Stimulated activated CD4-positive, alpha-beta T cell treated with anti-CD3 and anti-CD28 coated beads, Interleukin-12 subunit alpha, Interleukin-12 subunit beta, amount 100 ng/mL, for 48 hours (primary cell): Measurements from ENCODE around the gene MSL1.
"Not testable (repeated sequence)": the region's sequence is repeated elsewhere in the genome, so short reads cannot be mapped to it uniquely, and the experiment has no call there.

Source experiments
- DNase-seq, 3 donors: peaks; one replicate each; pipeline ENCODE4 v3.0.0-alpha.2; 2020; ENCODE audit warnings: low read depth in 2 of 3, low spot score in 1 of 3

MSL1 gene

GRCh38 chr17:40124279-40125141, 2.7 kb downstream of the MSL1 start:
- DNase-seq: no peak

- no peak for DNase-seq
Observed at GRCh38 chr17:40129498-40129897, 7.7 kb downstream of the MSL1 start.

- DNase-seq: no peak
Observed at GRCh38 chr17:40130352-40131042, 8.7 kb downstream of the MSL1 start.

- no peak for DNase-seq
Observed at GRCh38 chr17:40134184-40134583, 12.4 kb downstream of the MSL1 start.

- DNase-seq: no peak
Observed at GRCh38 chr17:40135817-40136216, 14.0 kb downstream of the MSL1 start.

- DNase-seq: no peak
Observed at GRCh38 chr17:40139566-40140058, 17.8 kb downstream of the MSL1 start.

- DNase-seq: not testable (repeated sequence)
Observed at GRCh38 chr17:40143166-40143565, 21.4 kb downstream of the MSL1 start.

GRCh38 chr17:40145476-40145875, 23.7 kb downstream of the MSL1 start:
- DNase-seq: no peak

- DNase-seq: no peak
Observed at GRCh38 chr17:40148527-40148926, 26.8 kb downstream of the MSL1 start.

- DNase-seq: no peak
Observed at GRCh38 chr17:40150276-40150675, 28.5 kb downstream of the MSL1 start.

GRCh38 chr17:40151414-40151963, 29.7 kb downstream of the MSL1 start:
- no peak for DNase-seq

- no peak for DNase-seq
Observed at GRCh38 chr17:40153603-40154236, 31.9 kb downstream of the MSL1 start.

GRCh38 chr17:40157973-40158372, 36.2 kb downstream of the MSL1 start:
- no peak for DNase-seq

GRCh38 chr17:40158438-40159013, 36.8 kb downstream of the MSL1 start:
- no peak for DNase-seq

- no peak for DNase-seq
Observed at GRCh38 chr17:40159456-40159855, 37.7 kb downstream of the MSL1 start.

- no peak for DNase-seq
Observed at GRCh38 chr17:40167685-40168261, 46.0 kb downstream of the MSL1 start.

- no peak for DNase-seq
Observed at GRCh38 chr17:40168262-40168832, 46.6 kb downstream of the MSL1 start.

- no peak for DNase-seq
Observed at GRCh38 chr17:40170325-40170724, 48.6 kb downstream of the MSL1 start.

- DNase-seq: no peak
Observed at GRCh38 chr17:40171750-40172149, 50.0 kb downstream of the MSL1 start.

GRCh38 chr17:40173091-40173777, 51.5 kb downstream of the MSL1 start:
- DNase-seq: no peak
